Ishikawa (cell line): ENCODE measurements around the gene RSKR.

Source experiments
- CREB1 ChIP-seq: IDR thresholded peaks from 2 replicates; pipeline ENCODE4 v1.6.1; 2012; ENCODE audit warnings: low read depth
- EGR1 ChIP-seq: IDR thresholded peaks from 2 replicates; pipeline ENCODE4 v1.6.1; 2012
- TAF1 ChIP-seq: IDR thresholded peaks from 2 replicates; pipeline ENCODE4 v1.6.1; 2012; ENCODE audit warnings: low read depth, mild to moderate bottlenecking
- YY1 ChIP-seq: IDR thresholded peaks from 2 replicates; pipeline ENCODE4 v1.6.1; 2012; ENCODE audit warnings: low read depth

GRCh38 chr17:28573521-28573920, 40.5 kb downstream of the RSKR start:
- TF ChIP-seq YY1 (no peak), TAF1 (no peak), CREB1 (no peak), EGR1 (no peak)
